ENCODE measurements around the gene S100A7A.
"Not testable (repeated sequence)": the region's sequence is repeated elsewhere in the genome, so short reads cannot be mapped to it uniquely, and the experiment has no call there.

DNA sequence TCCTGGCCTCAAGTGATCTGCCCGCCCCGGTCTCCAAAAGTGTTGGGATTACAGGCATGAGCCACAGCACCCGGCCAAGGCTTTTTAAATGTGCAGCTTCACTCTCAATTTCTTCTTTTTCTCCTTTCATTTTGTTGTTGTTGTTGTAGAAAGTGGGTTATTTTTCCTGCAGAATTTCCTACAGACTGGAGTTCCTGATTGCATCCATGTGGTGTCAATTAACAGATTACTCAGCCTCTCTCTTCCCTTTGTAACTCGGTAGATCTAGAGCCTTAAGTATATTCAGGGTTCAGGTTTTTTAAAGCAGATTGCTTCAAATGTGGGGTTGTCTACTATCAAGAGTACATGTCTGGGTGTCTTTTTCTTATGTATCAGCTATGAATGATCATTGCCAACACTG lies 32.5 kb downstream of the S100A7A start:
- TF ChIP-seq, protein P1, sequence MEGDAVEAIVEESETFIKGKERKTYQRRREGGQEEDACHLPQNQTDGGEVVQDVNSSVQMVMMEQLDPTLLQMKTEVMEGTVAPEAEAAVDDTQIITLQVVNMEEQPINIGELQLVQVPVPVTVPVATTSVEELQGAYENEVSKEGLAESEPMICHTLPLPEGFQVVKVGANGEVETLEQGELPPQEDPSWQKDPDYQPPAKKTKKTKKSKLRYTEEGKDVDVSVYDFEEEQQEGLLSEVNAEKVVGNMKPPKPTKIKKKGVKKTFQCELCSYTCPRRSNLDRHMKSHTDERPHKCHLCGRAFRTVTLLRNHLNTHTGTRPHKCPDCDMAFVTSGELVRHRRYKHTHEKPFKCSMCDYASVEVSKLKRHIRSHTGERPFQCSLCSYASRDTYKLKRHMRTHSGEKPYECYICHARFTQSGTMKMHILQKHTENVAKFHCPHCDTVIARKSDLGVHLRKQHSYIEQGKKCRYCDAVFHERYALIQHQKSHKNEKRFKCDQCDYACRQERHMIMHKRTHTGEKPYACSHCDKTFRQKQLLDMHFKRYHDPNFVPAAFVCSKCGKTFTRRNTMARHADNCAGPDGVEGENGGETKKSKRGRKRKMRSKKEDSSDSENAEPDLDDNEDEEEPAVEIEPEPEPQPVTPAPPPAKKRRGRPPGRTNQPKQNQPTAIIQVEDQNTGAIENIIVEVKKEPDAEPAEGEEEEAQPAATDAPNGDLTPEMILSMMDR (IDR thresholded peaks at IDR 0.05): not testable (repeated sequence)
- not testable (repeated sequence) for TF ChIP-seq POLR2A (IDR thresholded peaks at IDR 0.05)

Measured in Peyer's patch (tissue), 4 donors.